ENCODE results near the gene CSNK2A1.

CSNK2A1 gene

GRCh38 chr20:533526-533925 is 10.1 kb downstream of the CSNK2A1 start:
- TF ChIP-seq TAF1 (IDR thresholded peaks at IDR 0.05; ENCODE audit: borderline replicate concordance, insufficient read depth, low read length) (no peak), FOXP2 (optimal IDR thresholded peaks at IDR 0.05; ENCODE audit: borderline replicate concordance, extremely low read depth, extremely low read length, insufficient read depth) (no peak), POLR2AphosphoS5 (IDR thresholded peaks at IDR 0.05; ENCODE audit: low read depth, low read length) (no peak), REST (IDR thresholded peaks at IDR 0.05; ENCODE audit: insufficient read depth in 1 of 2, low read depth in 2 of 2, low read length in 2 of 2) (no peak), SIN3A (IDR thresholded peaks at IDR 0.05; ENCODE audit: borderline replicate concordance, insufficient read depth, low read length) (no peak)

- TF ChIP-seq SIN3A (IDR thresholded peaks at IDR 0.05; ENCODE audit: borderline replicate concordance, insufficient read depth, low read length) = no peak
- TF ChIP-seq REST (IDR thresholded peaks at IDR 0.05; ENCODE audit: insufficient read depth in 1 of 2, low read depth in 2 of 2, low read length in 2 of 2) = no peak
- no peak for TF ChIP-seq TAF1 (IDR thresholded peaks at IDR 0.05; ENCODE audit: borderline replicate concordance, insufficient read depth, low read length)
- no peak for TF ChIP-seq FOXP2 (optimal IDR thresholded peaks at IDR 0.05; ENCODE audit: borderline replicate concordance, extremely low read depth, extremely low read length, insufficient read depth)
- TF ChIP-seq POLR2AphosphoS5 (IDR thresholded peaks at IDR 0.05; ENCODE audit: low read depth, low read length) = no peak
Measured at GRCh38 chr20:532530-532929, 11.1 kb downstream of the CSNK2A1 start.

- no peak for TF ChIP-seq SIN3A (IDR thresholded peaks at IDR 0.05; ENCODE audit: borderline replicate concordance, insufficient read depth, low read length)
- TF ChIP-seq POLR2AphosphoS5 (IDR thresholded peaks at IDR 0.05; ENCODE audit: low read depth, low read length) = no peak
- no peak for TF ChIP-seq FOXP2 (optimal IDR thresholded peaks at IDR 0.05; ENCODE audit: borderline replicate concordance, extremely low read depth, extremely low read length, insufficient read depth)
- no peak for TF ChIP-seq REST (IDR thresholded peaks at IDR 0.05; ENCODE audit: insufficient read depth in 1 of 2, low read depth in 2 of 2, low read length in 2 of 2)
- TF ChIP-seq TAF1 (IDR thresholded peaks at IDR 0.05; ENCODE audit: borderline replicate concordance, insufficient read depth, low read length) = no peak
Measured at GRCh38 chr20:531608-532007, 12.0 kb downstream of the CSNK2A1 start.

- TF ChIP-seq POLR2AphosphoS5 (IDR thresholded peaks at IDR 0.05; ENCODE audit: low read depth, low read length) (no peak), REST (IDR thresholded peaks at IDR 0.05; ENCODE audit: insufficient read depth in 1 of 2, low read depth in 2 of 2, low read length in 2 of 2) (no peak), FOXP2 (optimal IDR thresholded peaks at IDR 0.05; ENCODE audit: borderline replicate concordance, extremely low read depth, extremely low read length, insufficient read depth) (no peak), TAF1 (IDR thresholded peaks at IDR 0.05; ENCODE audit: borderline replicate concordance, insufficient read depth, low read length) (no peak), SIN3A (IDR thresholded peaks at IDR 0.05; ENCODE audit: borderline replicate concordance, insufficient read depth, low read length) (no peak)
Measured at GRCh38 chr20:530321-530720, 13.3 kb downstream of the CSNK2A1 start.

Data from PFSK-1 (cell line).